Endothelial cell of umbilical vein (primary cell): Measurements from ENCODE around the gene LEMD3. TPM values are rescaled to one million over a fixed set of nuclear protein-coding genes. Genes with fewer than 3 reads are reported as not detected.

Source experiments
- BruUV-seq: library from RNA; stranded (reverse); fragments of 400-500 nt; replicated peaks from 2 replicates; lab custom pipeline; 2021; lab: Mats Ljungman, UMichigan
- CTCF ChIA-PET: fragments of 300-600, 350-600 bp; sonication (Branson Sonifier 250); formaldehyde crosslinking; loops from one replicate; lab custom pipeline; 2021; ENCODE audit warnings: antibody characterized with exemption, inconsistent platforms; lab: Charles Lee
- POLR2A ChIA-PET: fragments of 300-600, 350-600 bp; sonication (Branson Sonifier 250); formaldehyde crosslinking; loops from one replicate; lab custom pipeline; 2021; ENCODE audit warnings: antibody characterized with exemption, inconsistent platforms; lab: Charles Lee
- DNase-seq: peaks from one replicate; pipeline ENCODE4 v3.0.0-alpha.2; 2011; ENCODE audit warnings: low read depth, low spot score
- FAIRE-seq: peaks from 2 replicates; lab custom pipeline; 2011; peaks lifted over from hg19 to GRCh38; lab: Jason Lieb, UNC
- H2AFZ ChIP-seq: 2 replicates; pipeline ENCODE4 v1.6.0; 2012; ENCODE audit warnings: low read depth, low read length, control low read depth, inconsistent platforms
- H3K27ac ChIP-seq: 2 replicates; pipeline ENCODE4 v1.5.1; 2011; ENCODE audit warnings: low read depth, mild to moderate bottlenecking, control low read depth, low read length, moderate library complexity; ENCODE audit not compliant: insufficient read depth
- H3K27me3 ChIP-seq, 2 experiments: 2 replicates each; pipeline versions ENCODE4 v1.6.0 to v1.6.1; 2011; ENCODE audit warnings: low read length in 2 of 2, mixed read lengths in 1 of 2; ENCODE audit not compliant: control insufficient read depth in 2 of 2, insufficient read depth in 2 of 2
- H3K36me3 ChIP-seq, 2 experiments: 2 replicates in 1 of 2; 3 replicates in 1 of 2; pipeline ENCODE4 v1.5.1; 2011; ENCODE audit warnings: low read length in 2 of 2, mild to moderate bottlenecking in 1 of 2, moderate library complexity in 1 of 2; ENCODE audit not compliant: control insufficient read depth in 2 of 2, insufficient read depth in 2 of 2; ENCODE audit errors: extremely low read depth in 1 of 2
- H3K4me1 ChIP-seq: 3 replicates; pipeline ENCODE4 v1.5.1; 2011; ENCODE audit warnings: mild to moderate bottlenecking, low read length; ENCODE audit not compliant: control insufficient read depth, insufficient read depth; ENCODE audit errors: extremely low read depth
- H3K4me2 ChIP-seq: 2 replicates; pipeline ENCODE4 v1.6.1; 2011; ENCODE audit warnings: low read length, control low read depth, mixed read lengths; ENCODE audit not compliant: insufficient read depth
- H3K4me3 ChIP-seq, 3 experiments: fragments of 200-600 bp in 1 of 3; sonication (generic), shearing (Covaris generic) in 1 of 3; replicated peaks in 1 of 3; 2 replicates each; pipeline ENCODE4 v1.5.1; 2011 to 2016; ENCODE audit warnings: control low read depth in 3 of 3, low read length in 3 of 3, mild to moderate bottlenecking in 2 of 3, inconsistent platforms in 1 of 3, low read depth in 1 of 3, moderate library complexity in 1 of 3; ENCODE audit not compliant: insufficient read depth in 1 of 3
- H3K79me2 ChIP-seq: 2 replicates; pipeline ENCODE4 v1.6.0; 2012; ENCODE audit warnings: low read length, inconsistent platforms; ENCODE audit not compliant: control insufficient read depth, insufficient read depth
- H3K9ac ChIP-seq: replicated peaks from 2 replicates; pipeline ENCODE3; 2011; ENCODE audit warnings: low read length, control low read depth; ENCODE audit not compliant: insufficient read depth; ENCODE audit errors: extremely low read depth
- H3K9me1 ChIP-seq: replicated peaks from 3 replicates; pipeline ENCODE4 v1.6.0; 2011; ENCODE audit warnings: mild to moderate bottlenecking, low read length; ENCODE audit not compliant: control insufficient read depth, insufficient read depth; ENCODE audit errors: extremely low read depth
- H3K9me3 ChIP-seq: replicated peaks from 2 replicates; pipeline ENCODE4 v1.5.1; 2012; ENCODE audit warnings: low read length, inconsistent platforms; ENCODE audit not compliant: control insufficient read depth, insufficient read depth
- H4K20me1 ChIP-seq: replicated peaks from 2 replicates; pipeline ENCODE3; 2011; ENCODE audit warnings: mild to moderate bottlenecking, low read length; ENCODE audit not compliant: control insufficient read depth, insufficient read depth; ENCODE audit errors: extremely low read depth
- CTCF ChIP-seq, 2 donors: IDR thresholded peaks; 1 replicate in 1 of 2; 2 replicates in 1 of 2; pipeline ENCODE4 v1.5.1; 2011; ENCODE audit warnings: low read length in 2 of 2, mild to moderate bottlenecking in 2 of 2, moderate library complexity in 2 of 2, control low read depth in 1 of 2, inconsistent platforms in 1 of 2, low read depth in 1 of 2; ENCODE audit not compliant: insufficient read depth in 1 of 2; ENCODE audit errors: extremely low read depth in 1 of 2
- EZH2 ChIP-seq: IDR thresholded peaks from 2 replicates; pipeline ENCODE4 v1.6.1; 2012; ENCODE audit warnings: borderline replicate concordance, low read depth, mild to moderate bottlenecking, moderate library complexity, low read length, inconsistent platforms; ENCODE audit not compliant: severe bottlenecking
- FOS ChIP-seq: IDR thresholded peaks from 2 replicates; pipeline ENCODE4 v1.6.1; 2011; ENCODE audit warnings: mild to moderate bottlenecking, low read length, moderate library complexity, borderline replicate concordance; ENCODE audit not compliant: insufficient read depth
- GATA2 ChIP-seq: IDR thresholded peaks from 2 replicates; pipeline ENCODE4 v1.7.0; 2011; ENCODE audit warnings: low read depth, mild to moderate bottlenecking, moderate library complexity, mixed read lengths, low read length; ENCODE audit not compliant: insufficient read length, insufficient read depth
- JUN ChIP-seq: IDR thresholded peaks from 2 replicates; pipeline ENCODE4 v1.6.1; 2011; ENCODE audit warnings: borderline replicate concordance, low read depth; ENCODE audit not compliant: insufficient read length, insufficient read depth
- MAX ChIP-seq: IDR thresholded peaks from 2 replicates; pipeline ENCODE4 v1.6.1; 2011; ENCODE audit not compliant: insufficient read depth, insufficient read length
- MYC ChIP-seq: IDR thresholded peaks from one replicate; pipeline ENCODE4 v1.6.1; 2011; ENCODE audit warnings: mild to moderate bottlenecking, low read depth, low read length
- POLR2A ChIP-seq: IDR thresholded peaks from 2 replicates; pipeline ENCODE4 v1.6.1; 2012; ENCODE audit warnings: low read depth, mild to moderate bottlenecking, control low read depth, low read length
- POLR2AphosphoS5 ChIP-seq: IDR thresholded peaks from 2 replicates; pipeline ENCODE4 v1.6.1; 2012; ENCODE audit warnings: low read depth, mild to moderate bottlenecking, control low read depth, low read length, moderate library complexity; ENCODE audit not compliant: insufficient read depth
- dilution Hi-C: fragments of 300-500 bp; cut with MboI; formaldehyde crosslinking; loops from one replicate; pipeline ENCODE4 v1.15.0; 2019; ENCODE audit warnings: low sequenced_read_pairs; ENCODE audit not compliant: extremely low pct_ligation_motif_present
- intact Hi-C: fragments of 100-400 bp; cut with micrococcal nuclease; formaldehyde crosslinking; loops from one replicate; pipeline ENCODE4 v1.10.0; 2022
- polyA plus RNA-seq, 4 experiments: library from polyadenylated mRNA; depleted of rRNA in 3 of 4; stranded (reverse) in 3 of 4; unstranded in 1 of 4; fragments of >200 nt; gene quantifications; 2 replicates each; pipeline versions ENCODE4 v1.2.1 to v1.2.3, GENCODE V29; 2011 to 2012; ENCODE audit warnings: missing spikeins in 1 of 4
- total RNA-seq: library from RNA; stranded (reverse); gene quantifications from 2 replicates; pipeline ENCODE4 v1.2.3, GENCODE V29; 2021

LEMD3 gene
- total and polyA plus RNA-seq, 2 donors (not counting 3 experiments of a cell fraction or from before 2014, with no cell fraction given), result 7.4 to 24.2 TPM

- H3K9me3 ChIP-seq, result no peaks in the 10 kb centered on the region
- TF ChIP-seq JUN (no peak), POLR2A (no peak), POLR2AphosphoS5 (no peak), CTCF (IDR thresholded peaks at IDR 0.05; ENCODE audit: extremely low read depth in 1 of 2, insufficient read depth in 1 of 2, low read depth in 1 of 2, low read length in 2 of 2) (no peak), MAX (no peak), FOS (no peak), MYC (no peak), EZH2 (no peak), GATA2 (no peak)
- dilution Hi-C loops, result no loop called here
- ChIA-PET POLR2A (no interaction called here), CTCF (interaction anchor here (1.4 kb wide), 1 partner anchor 76 kb away, joined by 5 read pairs; no protein-coding TSS in a partner anchor)
- H3K4me3 ChIP-seq, result no peak overlapping the region
- H3K9me1 ChIP-seq, result no peaks in the 10 kb centered on the region
- no peak for DNase-seq
- intact Hi-C loops, result no loop called here
- no peaks in the 10 kb centered on the region for H4K20me1 ChIP-seq
- peaks cover 0 to 2% of the 10 kb centered on the region in 2 experiments for H3K27me3 ChIP-seq
- no peaks in the 10 kb centered on the region for H3K36me3 ChIP-seq
- FAIRE-seq, result no peak
- no peak overlapping the region for H3K9ac ChIP-seq
- H2AFZ ChIP-seq, result peak overlapping the region; percentile 15
- no TSS peak for BruUV-seq
- H3K27ac ChIP-seq, result no peak overlapping the region
- H3K79me2 ChIP-seq, result no peaks in the 10 kb centered on the region
- H3K4me2 ChIP-seq, result no peak overlapping the region
- H3K4me1 ChIP-seq, result peaks cover 7% of the 10 kb centered on the region
These were observed 13.6 kb upstream of the LEMD3 start for GRCh38 chr12:65155784-65156183.
